Stimulated activated CD4-positive, alpha-beta T cell treated with anti-CD3 and anti-CD28 coated beads, TNF-alpha, amount 100 ng/mL, for 24 hours (primary cell): Measurements from ENCODE around the gene LACTB.

Source experiments
- DNase-seq, 3 experiments: peaks; one replicate each; pipeline ENCODE4 v3.0.0-alpha.2; 2020; ENCODE audit warnings: low read depth in 3 of 3

Gene LACTB

DNA sequence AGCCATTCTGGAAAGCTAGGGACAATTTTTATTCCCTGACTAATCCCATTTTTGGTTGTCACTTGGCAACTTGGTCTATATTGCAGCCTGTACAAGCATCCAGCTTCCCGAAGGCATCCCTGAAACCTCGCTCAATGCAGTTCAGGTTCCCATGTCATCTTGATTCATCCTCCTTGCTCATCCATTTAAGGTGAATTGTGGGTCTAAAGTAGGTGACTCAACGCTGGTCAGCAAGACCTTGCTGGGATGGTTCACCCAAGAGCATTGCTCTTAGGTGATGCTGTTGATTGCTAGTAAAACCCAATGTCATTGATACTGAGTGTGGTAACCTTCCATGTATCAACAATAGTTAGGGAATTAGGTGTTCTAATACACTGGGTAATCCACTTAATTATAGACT is 54.6 kb downstream of the LACTB start:
- DNase-seq = no peak

DNA sequence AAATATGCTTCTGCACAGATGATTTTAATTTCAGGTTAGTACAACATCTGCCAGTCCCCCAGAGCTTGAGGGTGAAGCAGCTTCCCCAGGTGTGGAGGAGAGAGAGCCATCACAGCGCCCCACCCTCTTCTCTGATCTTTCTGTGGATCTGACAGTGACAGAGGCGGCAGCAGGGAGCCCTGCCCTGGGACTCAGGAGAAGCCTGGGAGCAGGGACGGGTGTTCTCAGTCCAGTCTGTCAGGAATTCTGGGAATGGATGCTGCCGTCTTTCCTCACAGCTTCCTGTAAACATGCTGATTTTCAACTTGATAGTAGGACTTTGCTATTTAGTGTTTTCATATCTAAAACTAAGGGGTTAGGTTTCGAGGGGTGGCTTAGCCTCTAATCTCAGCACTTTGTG is 56.4 kb downstream of the LACTB start:
- DNase-seq = no peak

DNA sequence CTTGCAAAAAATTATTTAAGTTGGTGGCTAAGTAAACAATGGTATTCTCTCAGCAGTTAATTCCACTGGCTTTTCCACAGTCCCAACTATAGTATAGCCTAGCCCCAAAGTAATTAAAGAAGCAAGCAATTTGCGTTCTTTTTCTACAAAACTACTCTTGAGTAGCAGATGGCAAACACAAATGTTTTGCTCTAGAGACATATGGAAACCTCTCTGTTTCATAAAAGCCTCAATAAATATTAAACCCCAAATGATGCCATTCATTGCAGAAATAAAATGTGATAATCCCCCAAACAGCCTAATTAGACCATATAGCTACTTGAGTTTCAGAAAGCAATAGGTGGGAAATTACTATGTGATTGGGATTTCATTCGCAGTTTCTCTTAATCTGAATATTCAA is 59.1 kb downstream of the LACTB start:
- no peak for DNase-seq

DNA sequence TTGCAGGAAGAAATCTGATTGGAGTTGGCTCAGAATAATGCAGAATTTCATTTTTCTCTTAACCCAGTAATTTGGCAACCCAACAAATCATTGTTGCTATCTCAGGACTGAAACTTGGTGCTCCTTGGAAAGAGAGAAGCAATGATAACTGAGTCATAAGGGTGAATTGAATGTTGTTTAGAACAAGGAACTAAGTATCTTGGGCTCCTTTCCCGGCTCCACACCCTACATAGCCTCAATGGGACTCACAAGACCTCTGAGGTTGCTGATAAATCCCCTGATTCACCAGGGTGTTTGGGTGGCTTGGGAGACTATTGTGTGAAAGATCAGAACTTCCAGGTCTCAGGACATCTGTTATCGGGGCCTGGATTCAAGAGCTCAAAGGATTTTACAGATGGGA is 60.0 kb downstream of the LACTB start:
- DNase-seq = no peak

DNA sequence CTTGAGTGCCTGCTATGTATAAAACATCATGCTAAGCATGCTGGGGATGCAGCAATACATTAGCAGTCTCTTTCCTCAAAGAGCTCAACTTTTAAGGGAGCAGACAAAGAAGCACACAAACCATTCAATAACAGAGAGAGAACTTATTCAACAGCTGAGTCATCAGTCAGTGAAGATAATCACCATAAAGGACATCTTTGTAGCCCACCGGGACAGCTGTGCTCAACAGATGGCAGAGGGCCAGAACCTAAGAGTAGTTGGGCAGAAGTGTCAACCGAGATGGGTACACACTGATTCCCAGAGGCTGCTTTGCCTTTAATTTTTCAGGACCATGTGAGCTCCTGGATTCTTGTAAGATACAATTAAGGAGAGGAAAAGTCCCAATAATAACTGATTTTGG is 63.5 kb downstream of the LACTB start:
- no peak for DNase-seq

DNA sequence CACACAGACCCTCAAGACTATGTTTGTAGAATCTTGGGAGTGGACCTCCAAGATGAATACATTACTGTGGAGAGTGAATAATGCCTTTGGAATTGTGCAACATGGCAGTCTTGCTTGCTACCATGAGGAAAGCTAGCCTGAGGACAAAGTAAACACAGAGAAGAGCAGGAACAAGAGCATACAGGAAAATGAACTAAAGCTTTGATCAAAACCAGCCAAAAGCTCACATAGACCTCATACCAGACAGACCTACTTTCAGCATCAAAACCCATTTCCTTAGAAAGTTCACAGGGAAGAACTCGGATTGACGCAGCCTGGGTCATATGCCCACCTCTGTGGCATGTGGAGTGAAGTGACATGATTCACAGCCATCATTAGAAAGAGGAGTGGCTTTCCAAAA is 64.4 kb downstream of the LACTB start:
- DNase-seq = no peak

DNA sequence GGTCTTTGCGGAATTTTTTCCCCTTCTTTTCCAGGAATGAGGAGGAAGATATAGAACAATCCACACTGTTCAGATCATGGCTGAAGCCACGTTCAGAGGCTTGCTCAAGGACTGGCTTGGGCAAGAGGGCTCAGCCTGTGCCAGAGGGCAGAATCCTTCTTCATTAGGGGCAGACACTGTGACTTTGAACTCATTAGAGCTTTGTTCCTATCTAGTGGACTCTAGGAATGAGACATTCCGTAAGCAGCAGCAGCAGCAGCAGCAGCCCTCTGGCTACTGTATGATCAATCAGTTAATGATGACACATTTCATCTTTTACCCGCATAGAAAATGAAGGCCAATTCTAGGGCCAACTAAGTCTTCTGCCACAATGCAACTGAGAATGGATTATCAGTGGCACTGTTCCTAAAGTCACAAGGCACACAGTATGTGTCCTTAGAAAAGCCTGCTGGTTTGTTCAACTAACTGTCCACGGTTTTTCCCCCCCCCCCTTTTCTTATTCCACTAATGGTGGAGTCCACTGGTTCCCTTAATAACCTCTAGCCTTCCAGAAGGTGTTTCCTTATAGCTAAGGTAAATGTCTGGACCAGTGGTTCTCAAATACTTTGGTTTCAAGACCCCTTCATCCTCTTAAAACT is 66.0 kb downstream of the LACTB start:
- DNase-seq = no peak

DNA sequence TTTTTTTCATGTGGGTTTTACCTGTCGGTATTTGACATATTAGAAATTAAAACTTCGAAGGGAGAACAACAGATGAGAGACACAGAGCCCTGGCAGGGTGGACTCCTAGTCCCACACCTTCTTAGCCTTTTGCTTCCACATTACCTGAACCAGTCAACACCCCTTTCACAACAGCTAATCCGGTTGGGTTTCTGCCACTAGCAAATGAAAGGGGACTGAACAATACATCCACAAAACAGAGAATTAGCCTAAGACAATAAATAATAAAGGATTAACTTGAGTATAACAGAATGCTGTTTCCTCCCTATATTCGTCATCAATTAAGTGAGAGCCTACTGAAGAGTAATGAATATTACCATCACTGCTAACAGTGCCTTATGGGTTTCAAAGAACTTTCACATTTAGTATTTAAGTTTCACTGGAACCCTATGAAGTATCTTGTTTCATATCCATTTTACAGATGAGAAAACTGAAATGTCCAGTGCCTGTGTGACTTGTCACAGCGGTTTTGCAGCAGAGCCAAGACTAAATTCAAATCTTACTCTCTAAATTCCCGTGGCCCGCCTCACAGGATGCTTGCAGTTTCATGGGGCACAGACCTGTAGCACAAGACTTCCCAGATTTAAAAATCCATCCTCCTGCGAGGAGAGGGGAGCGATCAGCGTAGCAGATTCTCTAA is 66.7 kb downstream of the LACTB start:
- peak in 1 of 3 experiments; percentile 30 for DNase-seq

DNA sequence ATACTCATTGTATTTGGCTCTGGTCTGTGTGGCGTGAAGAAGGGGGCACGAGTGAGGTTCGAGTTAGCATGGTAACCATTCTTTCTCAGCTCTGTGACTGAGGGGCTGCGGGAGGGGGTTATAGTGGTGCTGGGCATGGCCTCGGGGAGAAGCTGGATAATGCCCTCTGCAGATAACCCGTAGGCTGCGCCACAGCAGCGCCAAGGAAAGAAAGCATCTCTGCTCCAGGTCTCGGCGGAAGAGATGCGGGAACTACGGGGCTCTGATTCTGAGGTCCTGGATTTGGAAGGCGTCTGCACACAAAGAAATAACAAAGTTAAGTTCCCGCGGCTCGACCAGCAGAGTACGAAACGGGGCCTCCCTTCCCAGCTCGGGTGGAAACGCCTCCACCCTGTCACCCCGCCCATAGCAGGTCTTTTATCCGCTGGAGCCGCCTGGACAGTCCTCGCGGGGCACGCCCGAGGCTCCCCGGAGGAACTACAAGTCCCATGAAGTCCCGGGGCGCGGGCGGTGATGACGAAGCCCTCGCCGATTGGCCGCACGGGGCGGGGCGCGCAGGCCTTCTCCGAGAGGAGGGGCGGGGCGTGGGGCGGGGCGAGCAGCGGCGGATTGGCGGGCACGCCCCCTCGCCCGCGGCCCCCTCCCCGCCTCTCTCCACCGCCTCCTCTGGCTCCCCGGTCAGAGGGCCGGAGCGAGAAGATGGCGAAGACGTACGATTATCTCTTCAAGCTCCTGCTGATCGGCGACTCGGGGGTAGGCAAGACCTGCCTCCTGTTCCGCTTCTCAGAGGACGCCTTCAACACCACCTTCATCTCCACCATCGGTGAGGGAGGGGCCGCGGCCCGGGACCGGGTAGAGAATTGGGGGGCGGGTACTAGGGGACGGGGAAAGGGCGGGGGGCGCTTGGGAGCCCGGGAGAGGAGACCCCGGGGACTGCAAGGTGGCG is 67.5 kb downstream of the LACTB start, which contains the start of gene RAB8B:
Gene RAB8B, plus strand, starts transcription at position 681 of the 946 bp plus-strand sequence. Its CDS starts 19 bp downstream, at position 700.
- DNase-seq = peak; percentile 96 to 99 (median 99)

DNA sequence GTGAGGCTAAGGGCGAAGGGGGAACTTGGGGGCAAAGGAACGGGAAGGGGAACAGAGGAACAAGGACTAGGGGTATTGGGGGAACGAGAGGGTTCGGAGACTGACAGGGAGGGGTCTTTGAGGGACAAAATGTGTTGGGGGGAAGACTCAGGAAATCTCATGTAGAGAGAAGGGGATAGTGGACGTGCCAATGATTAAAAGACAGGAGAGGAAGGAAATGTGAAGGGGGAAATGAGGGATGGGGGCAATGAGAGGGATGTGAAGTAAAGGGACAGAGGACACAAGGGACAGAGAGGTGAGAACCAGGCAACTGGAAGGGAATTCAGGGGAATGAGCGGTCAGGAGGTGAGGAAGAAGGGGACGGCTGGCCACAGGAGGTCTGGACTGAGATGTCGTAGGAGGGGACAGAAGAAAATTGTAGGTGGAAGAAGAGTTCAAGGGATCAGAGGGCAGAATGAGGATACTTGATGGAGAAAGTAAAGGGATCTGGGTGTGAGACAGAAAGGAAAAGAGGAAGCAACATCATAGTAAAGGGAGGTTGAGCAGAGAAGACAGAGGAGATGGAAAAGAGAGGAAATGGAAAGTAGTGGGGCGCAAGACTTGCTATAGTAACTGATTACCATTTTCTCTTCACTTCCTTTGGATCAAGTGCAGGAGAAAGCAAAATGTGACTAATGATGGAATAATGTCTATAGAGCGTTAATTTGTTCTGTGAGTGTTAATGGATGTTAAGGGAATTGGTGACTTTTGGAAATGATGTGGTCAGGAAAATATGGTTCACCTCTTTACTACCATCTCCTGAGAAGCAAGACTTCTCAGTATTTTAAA is 68.5 kb downstream of the LACTB start:
- DNase-seq = no peak

DNA sequence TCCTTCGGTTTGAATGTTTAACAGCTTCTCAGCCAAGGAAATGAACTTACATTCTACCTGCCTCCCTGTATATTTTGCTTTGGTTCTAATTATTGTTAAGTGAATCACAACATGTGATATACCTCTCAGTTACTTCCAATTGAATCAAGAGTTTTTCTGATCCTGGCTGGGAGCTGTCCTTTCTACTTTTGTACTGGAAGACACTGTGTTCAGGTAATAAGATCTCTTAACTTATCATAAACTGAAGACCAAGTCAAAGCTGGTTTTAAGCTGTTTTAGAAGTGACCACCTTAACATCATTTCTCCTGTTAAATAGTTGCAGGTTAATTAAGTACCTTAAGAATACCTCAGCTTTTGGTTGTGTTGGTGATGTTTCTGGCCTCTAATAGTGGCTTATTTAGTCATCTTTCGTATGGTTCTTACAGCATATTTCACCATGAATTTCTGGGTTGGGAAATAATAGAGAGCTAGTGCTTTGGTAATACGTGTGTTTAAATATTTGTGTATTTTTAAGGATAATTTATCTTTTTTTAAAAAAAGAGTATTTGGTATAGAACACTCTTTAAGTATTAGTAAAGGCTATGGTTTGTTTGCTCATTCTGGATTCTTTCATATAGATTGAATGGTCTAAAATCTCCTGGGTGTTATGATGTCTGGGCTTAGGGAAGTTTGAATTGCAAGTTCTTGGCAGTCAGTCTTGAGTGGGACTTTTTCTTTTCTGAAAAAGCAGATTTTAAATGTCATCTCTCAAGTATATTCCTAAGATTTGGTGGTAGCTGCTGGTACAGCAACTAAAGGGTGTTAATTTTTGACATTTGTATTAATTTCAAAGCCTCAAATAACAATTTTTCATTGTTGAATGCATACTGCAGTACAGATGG is 69.3 kb downstream of the LACTB start:
- no peak for DNase-seq
